Metanephros (tissue), 2 donors: ENCODE results near the gene ZNF844. TPM values are rescaled to one million over a fixed set of nuclear protein-coding genes. Genes with fewer than 3 reads are reported as not detected.

Source experiments
- small RNA-seq: library from RNA; depleted of rRNA; stranded (forward); fragments of <200 nt; gene quantifications from one replicate; pipeline ENCODE3, GENCODE V24; 2014; ENCODE audit warnings: low replicate concordance
- total RNA-seq: library from RNA; depleted of rRNA; stranded (reverse); fragments of >200 nt; gene quantifications from one replicate; pipeline ENCODE4 v1.2.3, GENCODE V29; 2014

ZNF844 gene
- 27.0 TPM for total RNA-seq

DNA sequence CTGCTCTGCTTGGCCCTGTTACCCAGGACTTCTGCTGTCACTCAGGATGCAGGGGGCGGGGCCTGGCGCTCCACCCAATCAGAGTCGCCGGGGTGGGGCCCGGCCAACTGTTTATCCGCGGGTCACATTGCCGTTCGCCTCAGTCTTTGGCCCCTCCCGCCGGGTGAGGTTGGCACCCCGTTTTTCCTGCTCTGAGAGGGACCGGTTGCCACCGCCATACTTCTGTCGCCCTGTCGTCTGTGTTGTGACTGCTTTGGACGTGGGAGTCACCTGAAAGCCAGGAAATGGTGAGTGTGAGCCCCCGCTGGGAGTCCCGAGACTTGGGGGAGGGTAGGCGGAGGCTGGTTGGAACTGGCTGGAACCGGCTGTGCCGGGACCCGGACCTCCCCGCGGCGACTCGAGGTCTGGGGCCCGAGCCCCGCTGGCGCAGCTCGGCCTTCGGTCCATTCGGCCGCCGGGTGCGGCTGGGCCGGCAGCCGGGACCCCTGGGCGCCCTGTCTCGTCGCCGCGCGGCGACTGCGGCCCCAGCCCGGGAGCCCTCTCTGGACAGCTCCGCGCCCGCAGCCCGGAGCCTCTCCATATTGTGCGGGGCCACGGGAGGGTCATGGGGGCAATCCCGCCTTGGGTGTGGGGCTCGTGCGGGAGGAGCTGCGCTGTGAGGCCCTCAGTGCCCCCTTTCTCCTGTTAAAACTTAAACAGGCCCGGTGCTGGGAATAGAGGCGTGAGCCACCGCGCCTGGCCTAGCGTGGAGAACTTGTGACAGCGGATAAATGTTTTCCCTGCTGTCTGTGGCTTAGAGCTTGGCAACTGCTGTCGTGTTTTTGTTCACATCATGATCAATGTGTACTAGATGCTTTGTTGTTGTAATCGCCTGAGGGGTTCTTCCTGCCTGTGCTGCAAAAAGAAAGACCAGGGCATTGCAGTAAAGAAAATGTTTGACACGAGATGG, at the start of gene ZNF844:
Gene ZNF844 (plus strand): TSS at position 142 of the 949 bp plus-strand sequence. CDS start 143 bp downstream, at position 285.

DNA sequence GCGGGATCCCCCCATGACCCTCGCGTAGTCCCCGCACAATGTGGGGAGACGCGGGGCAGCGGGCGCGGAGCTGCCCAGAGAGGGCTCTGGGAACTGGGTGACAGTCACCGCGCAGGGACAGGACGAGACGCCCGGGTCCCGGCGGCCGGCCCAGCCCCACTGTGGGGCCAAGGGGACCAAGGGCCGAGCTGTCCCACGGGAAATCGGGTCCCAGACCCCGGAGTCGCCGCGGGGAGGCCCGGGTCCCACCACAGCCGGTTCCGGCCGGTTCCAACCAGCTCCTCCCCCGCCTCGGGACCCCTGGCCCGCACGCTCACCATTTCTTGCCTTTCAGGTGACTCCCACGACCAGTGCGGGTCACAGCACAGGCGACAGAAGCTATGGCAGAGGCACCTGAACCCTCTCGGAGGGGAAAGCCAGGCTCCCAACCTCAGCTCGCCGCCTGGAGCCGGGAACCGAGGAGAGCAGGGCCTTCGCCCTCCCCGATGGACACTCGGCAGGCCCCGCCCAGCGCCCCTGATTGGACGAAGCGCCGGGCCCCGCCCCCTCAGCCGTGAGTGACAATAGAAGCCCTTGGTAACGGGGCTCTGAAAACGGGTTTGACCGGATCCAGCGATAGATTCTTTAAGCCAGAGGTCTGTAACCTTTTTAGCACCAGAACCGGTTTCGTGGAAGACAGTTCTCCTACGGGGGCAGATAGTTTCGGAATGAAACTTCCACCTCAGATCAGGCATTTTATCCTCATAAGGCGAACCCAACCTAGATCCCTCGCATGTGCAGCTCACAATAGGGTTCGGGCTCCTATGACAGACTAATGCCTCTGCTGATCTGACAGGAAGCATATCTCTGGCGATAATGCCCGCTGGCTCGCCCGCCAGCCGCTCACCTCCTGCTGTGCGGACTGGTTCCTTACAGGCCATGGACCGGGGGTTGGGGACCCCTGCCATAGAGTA, 29.0 kb upstream of the ZNF844 start, which contains the start of gene ZNF433:
Gene ZNF433 (minus strand): TSS at position 460 of the 953 bp plus-strand sequence. CDS start 140 bp downstream, at position 320.

GRCh38 chr19:12052497-12053169, 11.9 kb upstream of the ZNF844 start, which contains the start of gene ZNF878:
Gene ZNF878 (minus strand): TSS chr19:12052961. CDS start chr19:12052801, 160 bp downstream.

Small RNAs within 50 kb of the gene (small RNA-seq; reads per million reads assigned to genes)
- not detected for gene RF00019
- gene RNA5SP465, result not detected
- not detected for gene RNA5SP466
- gene RNA5SP467, result not detected

Other genes starting within 250 kb of the ZNF844 start
- gene ZNF439, start 216.0 kb upstream of the ZNF844 start, total RNA-seq, result 15.8 TPM
- gene ZNF69, start 176.9 kb upstream of the ZNF844 start, total RNA-seq, result 23.3 TPM
- gene ZNF700, start 139.6 kb upstream of the ZNF844 start, total RNA-seq, result 15.2 TPM
- 8.5 TPM for gene ZNF763, start 99.7 kb upstream of the ZNF844 start, total RNA-seq
- gene ZNF433, start 29.1 kb upstream of the ZNF844 start, total RNA-seq, result 26.7 TPM
- 0.93 TPM for gene ZNF878, start 11.8 kb upstream of the ZNF844 start, total RNA-seq
- 13.5 TPM for gene ZNF20, start 75.6 kb downstream of the ZNF844 start, total RNA-seq
- 22.8 TPM for gene ZNF625, start 92.0 kb downstream of the ZNF844 start, total RNA-seq
- 17.4 TPM for gene ZNF136, start 98.4 kb downstream of the ZNF844 start, total RNA-seq
- 27.0 TPM for gene ZNF44, start 230.2 kb downstream of the ZNF844 start, total RNA-seq